Type B pancreatic cell (in vitro differentiated cells): ENCODE measurements around the gene ZDHHC14. TPM values are rescaled to one million over a fixed set of nuclear protein-coding genes. Genes with fewer than 3 reads are reported as not detected.

Experiments
- DNase-seq: peaks from one replicate; pipeline ENCODE4 v3.0.0; 2021; ENCODE audit warnings: mixed read lengths; ENCODE audit not compliant: unreplicated experiment; ENCODE audit errors: extremely low spot score
- H3K27ac Mint-ChIP-seq: 2 replicates; pipeline ENCODE4 v1.8.0; 2021; ENCODE audit warnings: mild to moderate bottlenecking, mixed read lengths
- H3K27me3 Mint-ChIP-seq: 2 replicates; pipeline ENCODE4 v1.8.0; 2021; ENCODE audit warnings: mixed read lengths
- H3K36me3 Mint-ChIP-seq: 2 replicates; pipeline ENCODE4 v1.8.0; 2021; ENCODE audit warnings: mixed read lengths
- H3K4me1 Mint-ChIP-seq: one replicate; pipeline ENCODE4 v1.8.0; 2021; ENCODE audit warnings: mixed read lengths; ENCODE audit not compliant: unreplicated experiment
- H3K4me3 Mint-ChIP-seq: 2 replicates; pipeline ENCODE4 v1.8.0; 2021; ENCODE audit warnings: mild to moderate bottlenecking, mixed read lengths
- H3K9me3 Mint-ChIP-seq: 2 replicates; pipeline ENCODE4 v1.8.0; 2021; ENCODE audit warnings: mixed read lengths
- CTCF ChIP-seq: fragments of 200-600 bp; sonication (generic); conservative IDR thresholded peaks from 2 replicates; pipeline ENCODE4 v1.5.0; 2021; ENCODE audit warnings: antibody characterized with exemption, mild to moderate bottlenecking
- total RNA-seq: library from RNA; stranded (reverse); gene quantifications from 2 replicates; pipeline ENCODE4 v1.2.1, GENCODE V29; 2021; ENCODE audit warnings: low replicate concordance

The ZDHHC14 gene
- total RNA-seq, 1 donor from 2014 or later = 11.1 TPM

GRCh38 chr6:157709555-157709954 is 328.6 kb downstream of the ZDHHC14 start:
- DNase-seq = no peak
- no peak for TF ChIP-seq CTCF
- no peak overlapping the region for H3K4me3 Mint-ChIP-seq
- no peak overlapping the region for H3K27ac Mint-ChIP-seq
- no peaks in the 10 kb centered on the region for H3K36me3 Mint-ChIP-seq
- no peaks in the 10 kb centered on the region for H3K27me3 Mint-ChIP-seq
- H3K4me1 Mint-ChIP-seq = no peaks in the 10 kb centered on the region
- H3K9me3 Mint-ChIP-seq = peaks cover 4% of the 10 kb centered on the region

DNA sequence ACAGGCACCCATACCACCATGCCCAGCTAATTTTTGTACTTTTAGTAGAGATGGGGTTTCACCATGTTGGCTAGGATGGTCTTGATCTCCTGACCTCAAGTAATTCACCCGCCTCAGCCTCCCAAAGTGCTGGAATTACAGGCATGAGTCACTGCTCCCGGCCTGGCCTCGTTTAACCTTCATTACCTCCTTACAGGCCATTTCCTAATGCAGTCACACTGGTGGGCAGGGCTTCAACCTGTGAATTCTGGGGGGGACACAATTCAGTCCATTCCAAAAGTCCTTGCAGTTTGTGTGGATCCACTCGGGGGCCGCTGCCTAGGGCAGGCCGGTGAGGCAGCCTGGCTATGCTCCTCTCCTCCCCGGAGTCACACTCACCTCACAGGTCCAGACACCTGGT is 329.6 kb downstream of the ZDHHC14 start:
- TF ChIP-seq CTCF = no peak
- Mint-ChIP-seq H3K36me3 (no peaks in the 10 kb centered on the region), H3K27me3 (no peaks in the 10 kb centered on the region), H3K4me3 (no peak overlapping the region), H3K9me3 (peaks cover 4% of the 10 kb centered on the region), H3K27ac (no peak overlapping the region), H3K4me1 (no peaks in the 10 kb centered on the region)
- no peak for DNase-seq

GRCh38 chr6:157711060-157711459 is 330.1 kb downstream of the ZDHHC14 start:
- Mint-ChIP-seq H3K27me3 (no peaks in the 10 kb centered on the region), H3K27ac (no peak overlapping the region), H3K4me1 (no peaks in the 10 kb centered on the region), H3K4me3 (no peak overlapping the region), H3K36me3 (no peaks in the 10 kb centered on the region), H3K9me3 (peaks cover 4% of the 10 kb centered on the region)
- no peak for TF ChIP-seq CTCF
- no peak for DNase-seq

GRCh38 chr6:157712585-157713295 is 331.8 kb downstream of the ZDHHC14 start:
- no peaks in the 10 kb centered on the region for H3K36me3 Mint-ChIP-seq
- no peak overlapping the region for H3K27ac Mint-ChIP-seq
- no peaks in the 10 kb centered on the region for H3K9me3 Mint-ChIP-seq
- no peaks in the 10 kb centered on the region for H3K27me3 Mint-ChIP-seq
- H3K4me3 Mint-ChIP-seq = no peak overlapping the region
- TF ChIP-seq CTCF = no peak
- H3K4me1 Mint-ChIP-seq = peaks cover 3% of the 10 kb centered on the region
- DNase-seq = no peak

- no peak for TF ChIP-seq CTCF
- no peak for DNase-seq
- Mint-ChIP-seq H3K36me3 (no peaks in the 10 kb centered on the region), H3K4me1 (peaks cover 3% of the 10 kb centered on the region), H3K4me3 (no peak overlapping the region), H3K9me3 (peaks cover 5% of the 10 kb centered on the region), H3K27me3 (no peaks in the 10 kb centered on the region), H3K27ac (no peak overlapping the region)
These were observed 332.6 kb downstream of the ZDHHC14 start for GRCh38 chr6:157713451-157714152.
